ENCODE data around the gene SORCS2.

Gene SORCS2

GRCh38 chr4:7293703-7294102 is 101.4 kb downstream of the SORCS2 start:
- Histone ChIP-seq H3K9ac (ENCODE audit: low read length) (no peak overlapping the region), H3K4me1 (ENCODE audit: insufficient read depth, low read length, severe bottlenecking) (no peaks in the 10 kb centered on the region), H3K9me2 (ENCODE audit: low read depth, low read length) (no peaks in the 10 kb centered on the region), H3K27me3 (ENCODE audit: insufficient read depth, low read length) (no peaks in the 10 kb centered on the region), H3K79me2 (ENCODE audit: insufficient read depth, low read length) (no peaks in the 10 kb centered on the region), H3K36me3 (ENCODE audit: insufficient read depth, low read length) (no peaks in the 10 kb centered on the region), H3K4me3 (ENCODE audit: low read depth, low read length, poor library complexity, severe bottlenecking) (no peak overlapping the region), H2AFZ (ENCODE audit: low read length) (no peak overlapping the region), H3K4me2 (ENCODE audit: low read length) (no peak overlapping the region), H4K20me1 (ENCODE audit: insufficient read depth, low read length) (no peaks in the 10 kb centered on the region), H3F3A (ENCODE audit: insufficient read depth, low read length) (no peaks in the 10 kb centered on the region), H3K27ac (ENCODE audit: low read depth, low read length, poor library complexity, severe bottlenecking) (no peak overlapping the region), H3K9me3 (ENCODE audit: low read length) (no peaks in the 10 kb centered on the region)
- TF ChIP-seq CTCF (IDR thresholded peaks at IDR 0.05; ENCODE audit: low read length) (no peak), EZH2 (IDR thresholded peaks at IDR 0.05; ENCODE audit: borderline replicate concordance, low read length) (no peak)

GRCh38 chr4:7294176-7294756 is 101.9 kb downstream of the SORCS2 start:
- no peak overlapping the region for H3K4me3 ChIP-seq (ENCODE audit: low read depth, low read length, poor library complexity, severe bottlenecking)
- no peak overlapping the region for H3K4me2 ChIP-seq (ENCODE audit: low read length)
- H4K20me1 ChIP-seq (ENCODE audit: insufficient read depth, low read length), result no peaks in the 10 kb centered on the region
- H3K9me2 ChIP-seq (ENCODE audit: low read depth, low read length), result no peaks in the 10 kb centered on the region
- H3K27me3 ChIP-seq (ENCODE audit: insufficient read depth, low read length), result no peaks in the 10 kb centered on the region
- H3K36me3 ChIP-seq (ENCODE audit: insufficient read depth, low read length), result no peaks in the 10 kb centered on the region
- no peaks in the 10 kb centered on the region for H3F3A ChIP-seq (ENCODE audit: insufficient read depth, low read length)
- H3K9me3 ChIP-seq (ENCODE audit: low read length), result no peaks in the 10 kb centered on the region
- H2AFZ ChIP-seq (ENCODE audit: low read length), result no peak overlapping the region
- TF ChIP-seq EZH2 (IDR thresholded peaks at IDR 0.05; ENCODE audit: borderline replicate concordance, low read length), result no peak
- TF ChIP-seq CTCF (IDR thresholded peaks at IDR 0.05; ENCODE audit: low read length), result no peak
- no peak overlapping the region for H3K27ac ChIP-seq (ENCODE audit: low read depth, low read length, poor library complexity, severe bottlenecking)
- H3K79me2 ChIP-seq (ENCODE audit: insufficient read depth, low read length), result no peaks in the 10 kb centered on the region
- H3K4me1 ChIP-seq (ENCODE audit: insufficient read depth, low read length, severe bottlenecking), result no peaks in the 10 kb centered on the region
- H3K9ac ChIP-seq (ENCODE audit: low read length), result no peak overlapping the region

- Histone ChIP-seq H4K20me1 (ENCODE audit: insufficient read depth, low read length) (no peaks in the 10 kb centered on the region), H3K9me2 (ENCODE audit: low read depth, low read length) (no peaks in the 10 kb centered on the region), H3K27me3 (ENCODE audit: insufficient read depth, low read length) (no peaks in the 10 kb centered on the region), H3K27ac (ENCODE audit: low read depth, low read length, poor library complexity, severe bottlenecking) (no peak overlapping the region), H3K4me1 (ENCODE audit: insufficient read depth, low read length, severe bottlenecking) (no peaks in the 10 kb centered on the region), H3K9me3 (ENCODE audit: low read length) (no peaks in the 10 kb centered on the region), H3K79me2 (ENCODE audit: insufficient read depth, low read length) (no peaks in the 10 kb centered on the region), H3F3A (ENCODE audit: insufficient read depth, low read length) (no peaks in the 10 kb centered on the region), H3K9ac (ENCODE audit: low read length) (no peak overlapping the region), H3K36me3 (ENCODE audit: insufficient read depth, low read length) (no peaks in the 10 kb centered on the region), H3K4me3 (ENCODE audit: low read depth, low read length, poor library complexity, severe bottlenecking) (no peak overlapping the region), H2AFZ (ENCODE audit: low read length) (no peak overlapping the region), H3K4me2 (ENCODE audit: low read length) (no peak overlapping the region)
- no peak for TF ChIP-seq CTCF (IDR thresholded peaks at IDR 0.05; ENCODE audit: low read length)
- no peak for TF ChIP-seq EZH2 (IDR thresholded peaks at IDR 0.05; ENCODE audit: borderline replicate concordance, low read length)
Measured at GRCh38 chr4:7295197-7295910, 103.0 kb downstream of the SORCS2 start.

Measured in OCI-LY1 (cell line).